SK-N-SH treated with all-trans-retinoic acid at 6 μM for 48 hours (cell line): Measurements from ENCODE around the gene GBF1.

Source experiments
- ARNTL ChIP-seq: fragments of 450-650 bp; formaldehyde crosslinking; IDR thresholded peaks from 2 replicates; pipeline ENCODE4 v1.5.0; 2020; ENCODE audit warnings: low read depth, mild to moderate bottlenecking, moderate library complexity, borderline replicate concordance
- CREB5 ChIP-seq: fragments of 250-450 bp; sonication (Bioruptor Pico); IDR thresholded peaks from 2 replicates; pipeline ENCODE4 v1.5.1; 2020; ENCODE audit warnings: low read depth, mild to moderate bottlenecking, moderate library complexity
- CSDC2 ChIP-seq: fragments of 250-450 bp; sonication (Bioruptor Pico); IDR thresholded peaks from 2 replicates; pipeline ENCODE4 v1.5.0; 2020; ENCODE audit warnings: mild to moderate bottlenecking, moderate library complexity
- CSRNP3 ChIP-seq: fragments of 250-450 bp; sonication (Bioruptor Pico); IDR thresholded peaks from 2 replicates; pipeline ENCODE4 v1.5.1; 2021; ENCODE audit warnings: mild to moderate bottlenecking, moderate library complexity
- OSR1 ChIP-seq: fragments of 250-450 bp; sonication (Bioruptor Pico); IDR thresholded peaks from 2 replicates; pipeline ENCODE4 v1.8.0; 2022; ENCODE audit warnings: moderate library complexity, mild to moderate bottlenecking, inconsistent platforms
- PATZ1 ChIP-seq: fragments of 250-450 bp; sonication (Bioruptor Pico); IDR thresholded peaks from 2 replicates; pipeline ENCODE4 v1.8.0; 2020; ENCODE audit warnings: mild to moderate bottlenecking, moderate library complexity, borderline replicate concordance
- PPARA ChIP-seq: fragments of 250-450 bp; sonication (Bioruptor Pico); IDR thresholded peaks from 2 replicates; pipeline ENCODE4 v1.5.0; 2020; ENCODE audit warnings: mild to moderate bottlenecking, borderline replicate concordance
- RARB ChIP-seq: fragments of 250-450 bp; sonication (Bioruptor Pico); IDR thresholded peaks from 2 replicates; pipeline ENCODE4 v1.8.0; 2021; ENCODE audit warnings: mild to moderate bottlenecking, moderate library complexity
- TCF4 ChIP-seq: fragments of 250-450 bp; sonication (Bioruptor Pico); IDR thresholded peaks from 2 replicates; pipeline ENCODE4 v1.8.0; 2021; ENCODE audit warnings: mild to moderate bottlenecking, moderate library complexity, borderline replicate concordance
- TOX ChIP-seq: fragments of 250-450 bp; sonication (Bioruptor Pico); IDR thresholded peaks from 2 replicates; pipeline ENCODE4 v1.8.0; 2021; ENCODE audit warnings: mild to moderate bottlenecking, moderate library complexity, borderline replicate concordance
- ZFP3 ChIP-seq: fragments of 250-450 bp; sonication (Bioruptor Pico); IDR thresholded peaks from 2 replicates; pipeline ENCODE4 v1.5.0; 2020; ENCODE audit warnings: mild to moderate bottlenecking, moderate library complexity
- ZFP30 ChIP-seq: fragments of 450-650 bp; formaldehyde crosslinking; IDR thresholded peaks from 2 replicates; pipeline ENCODE4 v1.5.0; 2022; ENCODE audit warnings: mild to moderate bottlenecking, moderate library complexity
- ZNF70 ChIP-seq: fragments of 450-650 bp; formaldehyde crosslinking; IDR thresholded peaks from 2 replicates; pipeline ENCODE4 v1.5.0; 2020; ENCODE audit warnings: mild to moderate bottlenecking, moderate library complexity
- ZNF8 ChIP-seq: fragments of 450-650 bp; formaldehyde crosslinking; IDR thresholded peaks from 2 replicates; pipeline ENCODE4 v1.5.0; 2020; ENCODE audit warnings: mild to moderate bottlenecking, moderate library complexity

DNA sequence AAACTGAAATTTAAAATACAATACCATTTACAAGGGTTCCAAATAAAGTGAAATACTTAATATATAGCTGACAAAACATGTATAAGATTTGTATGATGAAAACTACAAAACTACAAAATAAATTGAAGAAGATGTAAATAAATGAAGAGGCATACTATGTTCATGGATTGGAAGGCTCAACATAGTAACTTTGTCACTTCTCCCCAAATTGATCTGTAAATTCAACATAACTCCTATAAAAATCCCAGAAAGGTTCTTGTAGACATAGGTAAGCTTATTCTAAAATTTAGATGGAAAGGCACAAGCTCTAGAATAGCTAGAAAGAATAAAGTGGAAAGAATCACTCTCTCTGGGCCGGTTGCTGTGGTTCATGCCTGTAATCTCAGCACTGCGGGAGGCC lies 126.0 kb downstream of the GBF1 start:
- TF ChIP-seq OSR1 (no peak), PPARA (CRISPR knock-in tag) (no peak), ARNTL (CRISPR knock-in tag) (no peak), PATZ1 (CRISPR knock-in tag) (no peak), CSDC2 (no peak), RARB (CRISPR knock-in tag) (no peak), CREB5 (CRISPR knock-in tag) (no peak), ZNF8 (CRISPR knock-in tag) (no peak), TCF4 (no peak), TOX (no peak), ZFP3 (no peak), ZNF70 (CRISPR knock-in tag) (no peak), ZFP30 (no peak), CSRNP3 (CRISPR knock-in tag) (no peak)
